ENCODE measurements around the gene FMNL2.
A peak's percentile ranks its signal among the peaks of the same experiment; 100 is the strongest.

The FMNL2 gene

DNA sequence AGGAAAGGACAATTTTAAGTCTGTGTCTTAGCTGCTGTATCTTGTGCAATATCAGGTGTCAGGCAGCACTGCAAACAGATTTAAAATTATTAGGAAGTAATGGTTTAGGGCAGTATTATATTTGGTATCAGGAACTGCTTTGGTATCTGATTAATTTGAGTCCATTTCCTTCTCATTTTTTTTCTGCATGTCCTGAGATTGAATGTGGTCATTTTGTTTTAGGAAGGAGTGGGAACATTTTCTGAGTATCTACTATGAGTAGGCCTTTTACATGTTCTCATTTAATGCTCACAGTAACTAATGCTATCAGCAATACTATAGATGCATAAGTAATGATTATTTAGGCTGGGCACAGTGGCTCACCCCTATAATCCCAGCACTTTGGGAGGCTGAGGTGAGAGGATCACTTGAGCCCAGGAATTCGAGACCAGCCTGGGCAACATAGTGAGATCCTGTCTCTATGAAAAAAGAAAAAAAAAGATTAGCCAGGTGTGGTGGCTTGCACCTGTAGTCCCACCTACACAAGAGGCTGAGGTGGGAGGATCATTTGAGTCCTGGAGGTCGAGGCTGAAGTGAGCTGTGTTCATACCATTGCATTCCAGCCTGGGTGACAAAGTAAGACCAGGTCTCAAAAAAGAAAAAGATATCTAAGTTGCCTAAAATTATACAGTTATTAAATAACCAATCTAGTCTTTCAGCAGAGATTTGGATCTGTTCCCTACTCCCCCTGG, 4.7 kb downstream of the FMNL2 start:
- DNase-seq, result no peak

DNA sequence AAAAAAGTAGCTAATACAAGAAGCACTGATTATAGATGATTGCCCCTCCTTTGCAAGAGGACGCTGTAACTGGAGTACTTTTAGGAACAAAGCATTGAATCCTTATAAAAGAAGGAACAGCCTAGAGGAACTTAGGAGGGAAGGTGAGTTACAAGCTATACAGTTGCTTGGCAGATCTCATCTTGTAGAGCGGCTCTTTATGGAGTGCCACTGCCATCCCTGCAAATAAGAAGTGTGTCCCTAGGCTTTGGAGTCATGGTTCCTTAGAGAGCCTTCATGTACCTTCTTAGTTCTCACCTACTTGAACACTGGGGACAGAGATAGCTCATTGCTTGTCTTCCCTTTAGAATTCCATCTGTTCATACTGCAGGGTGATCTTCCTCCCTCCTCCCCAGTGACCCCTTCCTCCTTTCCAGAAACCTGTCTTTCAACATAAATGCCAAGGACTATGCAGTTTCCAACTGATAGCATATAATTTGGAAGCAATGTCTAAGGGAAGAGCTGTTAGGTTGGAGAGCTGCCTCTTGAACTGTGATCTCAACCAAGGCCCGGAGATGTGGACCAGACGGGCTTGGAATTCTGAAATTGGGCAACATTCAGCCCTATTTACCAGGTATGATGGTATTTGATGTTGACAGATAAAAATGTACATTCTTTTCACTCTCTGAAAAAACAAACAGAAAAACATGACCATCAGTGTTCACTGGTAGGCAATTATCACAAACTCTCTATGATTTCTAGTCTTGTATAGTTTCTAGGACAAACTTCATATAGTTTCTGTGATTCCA, 7.5 kb downstream of the FMNL2 start:
- DNase-seq, result no peak

GRCh38 chr2:152343426-152343825, 8.5 kb downstream of the FMNL2 start:
- no peak for DNase-seq

DNA sequence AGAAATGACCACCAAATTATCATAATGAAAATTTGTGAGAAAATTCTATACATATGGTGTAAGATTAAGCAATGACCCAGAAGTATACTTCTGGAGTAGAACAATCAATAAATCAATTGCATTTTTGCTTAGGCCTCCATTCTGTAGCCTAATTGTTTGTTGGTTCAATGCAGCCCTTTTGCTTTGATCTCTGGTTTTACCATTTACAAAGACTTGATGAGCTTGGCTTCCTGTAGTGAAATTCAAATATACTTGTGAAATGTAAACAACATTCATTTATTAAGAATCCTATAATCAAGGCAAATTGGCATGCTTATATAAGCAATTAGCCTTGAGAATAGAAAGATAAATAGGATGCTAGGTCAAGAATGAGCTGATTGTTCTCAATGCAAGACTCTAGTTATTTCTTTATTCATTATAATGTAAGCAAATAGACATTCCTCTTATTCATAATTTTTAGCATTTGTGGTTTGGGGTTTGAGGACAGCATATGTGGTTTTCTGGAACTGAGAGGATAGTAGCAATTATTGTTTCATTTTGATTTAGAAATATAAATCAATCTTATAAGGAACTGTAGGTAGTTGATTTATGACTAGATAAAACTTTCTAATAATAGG, 9.7 kb downstream of the FMNL2 start:
- DNase-seq, result no peak

GRCh38 chr2:152347076-152347475, 12.1 kb downstream of the FMNL2 start:
- no peak for DNase-seq

DNA sequence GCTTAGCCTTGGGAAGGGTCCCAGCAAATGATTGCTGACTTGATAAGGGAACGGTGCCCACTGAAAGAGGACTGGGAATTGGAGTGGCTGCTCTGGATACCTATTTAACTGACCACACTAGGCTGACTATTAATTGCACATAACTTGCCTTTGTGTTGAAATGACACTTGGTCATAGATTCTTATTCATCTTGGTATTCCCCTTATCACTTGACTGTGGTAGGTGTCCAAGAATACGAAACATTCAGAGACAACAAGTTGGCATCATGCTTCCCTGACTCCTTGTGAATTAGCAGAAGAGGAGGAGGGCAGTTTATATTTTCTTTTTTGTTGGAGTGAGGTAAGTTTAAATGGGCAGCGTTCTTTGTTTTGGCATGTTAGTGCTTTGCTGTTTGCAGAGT, 13.4 kb downstream of the FMNL2 start:
- DNase-seq, result no peak

DNA sequence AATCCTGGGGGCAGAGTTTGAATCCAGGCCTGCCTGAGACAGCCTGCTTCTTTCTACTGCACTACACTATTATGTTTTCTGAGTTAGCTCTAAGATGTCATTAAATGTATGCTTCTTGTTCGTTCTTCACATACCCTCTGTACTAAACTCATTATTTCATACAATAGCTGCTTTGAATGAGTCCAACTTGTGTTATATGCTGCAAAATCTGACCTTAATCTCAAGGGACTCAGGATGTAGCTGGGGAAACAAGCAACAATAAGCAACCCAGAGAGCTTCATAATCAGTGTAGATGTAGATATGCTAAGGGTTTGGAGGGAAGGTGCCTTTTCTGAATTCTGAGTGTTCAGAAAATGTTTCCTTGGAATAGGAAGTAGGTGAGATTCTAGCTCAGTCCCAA, 14.4 kb downstream of the FMNL2 start:
- DNase-seq, result no peak

- DNase-seq, result no peak
Measured at GRCh38 chr2:152350155-152350679, 15.2 kb downstream of the FMNL2 start.

DNA sequence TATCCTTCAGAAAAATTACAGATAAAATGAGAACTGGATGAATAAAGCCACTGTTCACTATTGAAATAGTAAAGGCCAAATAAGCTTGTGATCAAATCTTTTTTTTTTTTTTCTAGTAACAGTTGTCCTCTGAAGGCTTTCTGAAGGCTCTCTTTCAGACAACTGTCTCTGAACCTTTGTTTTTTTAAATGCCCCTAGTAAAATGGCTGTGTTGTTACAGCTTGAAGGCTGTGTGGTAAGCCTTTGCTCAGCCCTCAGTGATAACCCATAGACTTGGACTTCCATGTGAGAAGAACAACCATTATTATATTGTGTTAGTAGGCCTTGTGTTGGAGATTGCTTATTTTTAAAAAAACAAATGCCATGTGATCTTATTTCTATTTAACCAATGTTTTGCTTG, 17.6 kb downstream of the FMNL2 start:
- no peak for DNase-seq

DNA sequence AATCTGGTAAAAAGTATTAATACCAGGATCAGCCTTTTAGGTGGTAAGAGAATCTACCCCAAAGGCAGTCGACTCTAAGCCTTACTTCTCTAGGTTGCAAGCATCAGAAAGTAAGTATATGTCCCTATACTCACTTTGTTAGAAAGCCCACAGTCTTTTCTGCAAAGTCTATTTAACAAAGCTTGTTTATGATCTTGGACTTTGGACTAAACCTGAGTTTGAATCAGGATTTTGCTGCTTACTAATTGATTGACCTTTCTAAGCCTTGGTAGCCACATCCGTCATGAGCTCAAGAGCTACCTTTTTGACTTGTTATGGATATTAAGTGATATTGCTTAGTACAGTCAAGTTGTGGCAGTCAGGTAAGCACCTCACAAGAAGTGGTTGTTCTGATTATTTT, 18.4 kb downstream of the FMNL2 start:
- no peak for DNase-seq

DNA sequence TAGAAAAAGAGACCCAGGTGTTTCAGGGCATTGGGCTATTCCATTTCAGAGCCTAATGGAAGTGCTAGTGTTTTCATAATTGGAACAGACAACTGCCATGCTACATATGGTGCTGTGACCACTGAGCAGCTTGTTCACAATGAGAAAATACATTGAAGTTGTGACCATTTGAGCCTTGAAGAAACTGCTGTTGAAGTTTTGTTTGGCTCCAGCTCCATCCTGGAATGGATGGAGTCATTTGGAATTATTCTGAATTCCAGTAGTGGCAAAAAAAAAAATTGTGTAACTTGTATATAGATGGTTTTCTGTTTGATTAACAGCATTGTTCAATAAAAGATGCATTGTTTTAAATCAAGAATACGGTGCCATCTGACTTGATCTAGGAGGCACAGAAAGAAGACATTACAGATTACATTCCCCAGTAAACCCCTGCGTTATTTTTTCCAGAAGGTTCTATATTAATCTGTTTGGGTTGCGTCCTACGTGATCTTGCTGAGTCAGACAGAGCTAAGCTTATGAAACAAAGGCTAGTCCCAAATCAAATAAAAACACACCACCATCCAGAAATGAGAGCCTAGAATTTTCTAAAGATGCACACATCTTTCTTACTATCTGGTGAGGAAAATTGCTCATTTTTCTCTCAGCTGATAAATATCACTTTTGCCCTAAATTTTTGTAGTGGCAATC, 19.2 kb downstream of the FMNL2 start:
- no peak for DNase-seq

GRCh38 chr2:152354909-152355308, 19.9 kb downstream of the FMNL2 start:
- DNase-seq, result no peak

DNA sequence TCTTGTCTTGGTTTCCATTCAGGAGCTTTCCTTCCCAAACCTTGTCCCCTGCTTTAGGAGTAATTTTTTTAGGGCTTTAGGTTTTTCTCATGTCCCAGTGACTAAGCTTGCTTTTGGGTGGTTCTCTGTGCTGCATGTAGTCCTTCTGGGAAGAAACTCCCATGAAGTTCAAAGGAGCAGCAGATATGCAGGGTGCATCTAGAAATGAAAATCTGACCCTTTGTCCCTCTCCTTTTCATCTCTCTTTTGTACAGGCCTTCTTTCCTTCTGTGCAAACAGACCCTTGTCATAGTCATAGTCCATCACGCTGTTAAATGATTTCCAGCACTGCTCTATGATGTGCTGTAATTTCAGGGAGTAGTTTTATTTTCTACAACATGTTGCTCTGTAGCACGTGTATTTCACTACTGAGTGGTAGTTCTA, 20.4 kb downstream of the FMNL2 start:
- DNase-seq, result no peak

DNA sequence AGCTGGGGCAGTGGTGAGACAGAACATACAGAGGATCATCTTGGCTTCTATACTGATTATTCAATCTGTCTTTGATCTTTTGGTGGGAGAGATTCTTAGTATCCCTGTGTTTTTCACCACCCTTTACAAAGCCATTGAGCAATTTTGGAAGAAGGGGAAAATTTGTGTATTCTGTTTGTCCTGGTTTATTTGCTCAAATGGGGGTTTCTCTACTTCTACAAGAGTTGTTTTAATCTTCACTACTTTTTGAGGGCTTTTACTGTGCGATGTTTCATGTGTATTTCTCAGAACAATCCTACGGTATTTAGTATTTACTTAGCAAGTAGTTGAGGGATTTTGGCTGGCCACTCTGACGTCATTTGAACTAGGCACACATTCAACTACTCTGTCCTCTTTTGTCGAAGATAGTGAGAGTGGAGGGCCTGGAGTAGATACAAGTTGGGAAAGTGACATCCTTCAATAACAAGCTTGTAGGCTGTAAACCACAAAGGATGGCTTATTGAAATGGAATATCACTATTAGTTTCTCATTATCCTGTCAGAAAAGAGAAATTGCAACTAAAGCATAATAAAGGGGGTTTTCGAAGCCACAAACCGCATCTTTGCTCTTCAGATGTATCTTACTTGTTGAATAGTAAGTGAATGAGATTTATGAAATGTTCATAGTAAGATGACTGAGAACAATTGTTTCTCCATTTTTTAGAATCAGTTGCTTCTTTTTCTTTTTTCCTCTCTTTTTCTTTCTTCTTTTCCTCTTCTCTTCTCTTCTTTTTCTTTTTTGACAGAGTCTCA, 24.8 kb downstream of the FMNL2 start:
- DNase-seq, result no peak

DNA sequence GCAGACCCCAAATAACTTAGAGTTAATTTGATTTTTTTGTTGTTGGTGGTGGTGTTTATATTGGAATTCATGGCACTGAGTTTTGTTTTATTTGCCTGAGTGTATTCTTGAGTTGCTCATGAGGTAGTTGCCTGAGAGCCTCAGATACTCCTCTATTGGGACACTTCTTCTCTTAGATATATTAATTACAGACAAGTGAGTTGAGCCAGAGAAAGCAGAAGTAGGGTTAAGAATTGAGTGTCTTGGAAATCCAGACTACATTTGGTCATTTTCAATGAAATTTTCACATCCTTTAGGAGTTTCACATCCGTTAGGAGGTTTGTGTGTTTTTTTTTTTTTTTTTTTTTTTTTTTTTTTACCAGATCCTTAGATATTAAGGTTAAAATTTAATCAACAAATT, 29.0 kb downstream of the FMNL2 start:
- DNase-seq, result no peak

DNA sequence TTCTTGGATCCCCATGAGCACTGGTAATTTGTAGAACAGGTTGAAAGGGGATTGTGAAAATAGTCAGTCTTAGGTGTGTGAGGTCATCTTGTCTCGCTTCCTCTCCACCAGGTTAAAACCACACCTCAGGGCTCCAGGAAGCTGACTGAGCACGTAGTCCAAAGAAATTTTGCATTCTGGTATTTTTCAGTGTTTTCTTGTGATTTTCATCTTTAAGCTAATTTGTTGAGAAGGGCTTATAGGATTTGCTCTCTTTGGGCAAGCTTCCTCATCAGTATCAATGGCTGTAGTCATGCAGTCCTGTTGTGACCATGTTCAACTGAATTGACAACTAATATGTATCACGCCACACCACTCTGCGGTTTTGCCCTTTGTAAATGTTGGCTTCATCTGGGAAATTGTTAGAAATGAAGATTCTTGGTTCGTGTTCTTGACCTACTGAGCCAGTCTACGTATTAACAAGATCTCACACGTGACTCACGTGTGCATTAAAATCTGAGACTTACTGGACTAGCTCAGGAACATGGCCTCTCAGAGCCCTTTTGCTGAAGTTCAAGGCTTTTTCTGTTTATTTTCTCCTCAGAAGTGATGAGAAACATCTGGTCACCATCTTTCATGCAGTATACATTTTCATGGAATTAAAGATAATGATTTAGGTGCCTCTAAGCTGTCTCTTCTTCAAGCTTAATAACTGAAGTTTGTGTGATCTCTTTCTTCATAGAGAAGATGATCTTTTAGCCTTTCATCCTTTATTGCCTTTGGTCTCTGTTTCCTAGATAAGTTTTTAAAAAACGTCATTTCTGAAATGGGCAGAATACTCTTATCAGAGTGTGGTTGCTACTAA, 32.8 kb downstream of the FMNL2 start:
- DNase-seq, result no peak

DNA sequence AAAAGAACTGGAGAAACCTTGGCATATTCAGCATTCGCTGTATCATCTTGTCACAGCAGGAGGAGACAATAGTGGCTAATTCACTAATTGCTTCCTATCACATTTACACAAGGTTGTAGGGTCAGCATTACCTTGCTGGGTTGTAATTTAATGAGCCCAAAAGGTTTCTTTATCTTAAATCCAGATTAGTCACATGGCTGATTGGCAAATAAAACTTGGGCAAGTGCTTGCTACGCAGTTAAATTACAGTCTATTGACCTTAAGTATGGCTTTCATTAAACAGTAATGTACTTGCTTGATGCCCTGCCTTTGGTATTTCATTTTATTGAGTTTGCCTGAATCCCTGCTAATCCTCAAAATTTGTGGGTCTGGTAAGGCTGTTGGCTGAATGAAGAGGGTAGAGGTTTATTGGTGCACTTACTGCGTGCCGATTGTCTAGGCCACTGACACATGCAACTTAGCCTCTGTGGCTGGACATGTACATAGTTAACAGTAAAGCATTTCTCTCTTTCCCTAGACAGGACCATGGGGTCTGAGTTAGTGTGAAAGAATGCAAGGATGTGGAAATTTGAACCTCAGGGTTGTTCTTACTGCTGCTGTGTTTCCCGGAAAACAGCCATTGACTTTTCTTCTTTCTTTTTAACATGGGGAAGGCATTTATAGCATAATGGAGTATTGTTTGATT, 34.3 kb downstream of the FMNL2 start:
- DNase-seq, result no peak

DNA sequence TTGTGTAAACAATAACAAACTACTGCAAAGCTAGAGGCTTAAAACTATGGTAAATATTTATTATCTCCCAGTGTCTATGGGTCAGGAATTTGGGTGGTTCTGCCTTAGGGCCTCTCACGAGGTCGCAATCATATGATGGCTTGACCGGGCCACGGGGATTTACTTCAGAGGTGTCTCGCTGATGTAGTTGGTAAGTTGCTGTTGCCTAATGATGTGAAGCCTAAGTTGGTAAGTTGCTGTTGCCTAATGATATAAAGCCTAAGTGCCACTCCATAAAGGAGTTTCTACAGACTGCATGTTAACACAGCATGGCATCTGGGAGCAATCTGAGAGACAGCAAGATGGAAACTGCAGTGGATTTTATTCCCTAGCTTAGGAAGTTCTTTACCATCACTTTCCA, 35.8 kb downstream of the FMNL2 start:
- no peak for DNase-seq

- peak; percentile 12 for DNase-seq
Measured at GRCh38 chr2:152372438-152372984, 37.5 kb downstream of the FMNL2 start.

DNA sequence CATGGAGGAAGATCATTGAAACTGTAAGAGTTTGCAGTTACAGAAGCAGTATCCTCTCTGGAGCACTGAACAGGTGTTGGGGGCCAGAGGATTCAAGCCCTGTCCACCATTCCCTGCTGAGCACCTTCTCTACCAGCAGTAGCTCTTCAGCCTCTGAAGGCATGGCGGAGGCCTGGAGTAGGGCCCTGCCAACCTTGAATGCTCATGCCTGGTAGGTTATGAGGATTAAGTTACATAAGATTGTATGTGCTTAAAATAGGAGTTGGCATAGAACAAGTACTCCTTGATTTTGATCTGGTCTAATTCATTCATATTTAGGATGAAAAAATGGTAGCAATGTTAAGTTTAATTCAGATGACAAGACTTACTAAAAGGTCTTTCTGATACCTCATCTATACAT, 40.2 kb downstream of the FMNL2 start:
- no peak for DNase-seq

- no peak for DNase-seq
Measured at GRCh38 chr2:152376385-152376784, 41.4 kb downstream of the FMNL2 start.

Measured in NCI-H524 treated with DMSO at 0.1 percent for 48 hours (cell line).